Omental fat pad (tissue), 4 donors: ENCODE measurements around the gene CDC34. TPM values are rescaled to one million over a fixed set of nuclear protein-coding genes. Genes with fewer than 3 reads are reported as not detected.
A peak's percentile ranks its signal among the peaks of the same experiment; 100 is the strongest.

Experiments
- ATAC-seq: fragments of 150-250 bp; one replicate; pipeline ENCODE4 v1.9.1; 2016; ENCODE audit warnings: mild to moderate bottlenecking, moderate library complexity; ENCODE audit not compliant: low FRiP score
- DNase-seq: peaks from one replicate; pipeline ENCODE4 v3.0.0-alpha.2; 2019; ENCODE audit warnings: low spot score
- CTCF ChIP-seq, 3 donors: fragments of 450-650 bp; IDR thresholded peaks; one replicate each; pipeline ENCODE4 v1.5.1; 2016 to 2017; ENCODE audit warnings: antibody characterized with exemption in 3 of 3, mild to moderate bottlenecking in 3 of 3, moderate library complexity in 2 of 3
- total RNA-seq, 4 donors: library from RNA; depleted of rRNA; stranded (reverse); fragments of >200 nt; gene quantifications; one replicate each; pipeline ENCODE4 v1.1.0, GENCODE V29; 2016

Gene CDC34
- total RNA-seq, 4 donors from 2014 or later = 40.2 to 67.7 (median 55.5) TPM

- no peak for TF ChIP-seq CTCF (IDR thresholded peaks at IDR 0.05)
- DNase-seq (no peak), ATAC-seq (no peak)
Measured at GRCh38 chr19:494171-495080, 37.1 kb upstream of the CDC34 start.

- TF ChIP-seq CTCF (IDR thresholded peaks at IDR 0.05) = no peak
- no peak for ATAC-seq
Measured at GRCh38 chr19:495081-495401, 36.5 kb upstream of the CDC34 start.

GRCh38 chr19:495402-496111 is 36.0 kb upstream of the CDC34 start:
- no peak for DNase-seq
- ATAC-seq = peak; percentile 35
- TF ChIP-seq CTCF (IDR thresholded peaks at IDR 0.05) = peak in 1 of 3 donors; percentile 33

More at GRCh38 chr19:495081-495401, 36.5 kb upstream of the CDC34 start:
- no peak for DNase-seq

GRCh38 chr19:496112-496665 is 35.4 kb upstream of the CDC34 start, which contains the start of gene MADCAM1:
MADCAM1 (plus strand) TSS chr19:496486; CDS start chr19:496500, 14 bp downstream.
- TF ChIP-seq CTCF (IDR thresholded peaks at IDR 0.05) = no peak
- DNase-seq (no peak), ATAC-seq (no peak)

GRCh38 chr19:496986-497385 is 34.6 kb upstream of the CDC34 start:
- ATAC-seq = no peak
- DNase-seq = no peak
- TF ChIP-seq CTCF (IDR thresholded peaks at IDR 0.05) = no peak

- TF ChIP-seq CTCF (IDR thresholded peaks at IDR 0.05) = no peak
Measured at GRCh38 chr19:497491-497868, 34.1 kb upstream of the CDC34 start.

More at GRCh38 chr19:497491-497868, 34.1 kb upstream of the CDC34 start:
- ATAC-seq (no peak), DNase-seq (no peak)
